Activated naive CD8-positive, alpha-beta T cell treated with anti-CD3 and anti-CD28 coated beads for 36 hours (primary cell): ENCODE data around the gene PPP1R3C. TPM values are rescaled to one million over a fixed set of nuclear protein-coding genes. Genes with fewer than 3 reads are reported as not detected.

Experiments
- DNase-seq: peaks from one replicate; pipeline ENCODE4 v3.0.0; 2021
- H3K27ac Mint-ChIP-seq: one replicate; pipeline ENCODE4 v1.8.0; 2022; ENCODE audit warnings: mild to moderate bottlenecking, moderate library complexity, mixed read lengths
- H3K27me3 Mint-ChIP-seq: one replicate; pipeline ENCODE4 v1.8.0; 2022; ENCODE audit warnings: mild to moderate bottlenecking, mixed read lengths
- H3K36me3 Mint-ChIP-seq: one replicate; pipeline ENCODE4 v1.8.0; 2021; ENCODE audit warnings: mild to moderate bottlenecking, mixed read lengths
- H3K4me1 Mint-ChIP-seq: one replicate; pipeline ENCODE4 v1.8.0; 2021; ENCODE audit warnings: mixed read lengths
- H3K4me3 Mint-ChIP-seq: one replicate; pipeline ENCODE4 v1.8.0; 2022; ENCODE audit warnings: mild to moderate bottlenecking, moderate library complexity, mixed read lengths
- H3K9me3 Mint-ChIP-seq: one replicate; pipeline ENCODE4 v1.8.0; 2022; ENCODE audit warnings: mixed read lengths
- total RNA-seq, 2 experiments: library from RNA; stranded (reverse); gene quantifications; one replicate each; pipeline ENCODE4 v1.2.3, GENCODE V29; 2021

The PPP1R3C gene
- total RNA-seq, 2 experiments from 2014 or later = 0.25 to 0.36 TPM

- H3K36me3 Mint-ChIP-seq = no peaks in the 10 kb centered on the region
- no peak for DNase-seq
These were observed 18.6 kb downstream of the PPP1R3C start for GRCh38 chr10:91614225-91614624.

GRCh38 chr10:91613411-91614187 lies 19.3 kb downstream of the PPP1R3C start:
- H3K36me3 Mint-ChIP-seq = no peaks in the 10 kb centered on the region
- DNase-seq = no peak
- no peak overlapping the region for H3K4me3 Mint-ChIP-seq
- no peak overlapping the region for H3K27ac Mint-ChIP-seq
- H3K27me3 Mint-ChIP-seq = peaks cover 12% of the 10 kb centered on the region
- H3K9me3 Mint-ChIP-seq = no peaks in the 10 kb centered on the region
- no peaks in the 10 kb centered on the region for H3K4me1 Mint-ChIP-seq

More at GRCh38 chr10:91614225-91614624, 18.6 kb downstream of the PPP1R3C start:
- Mint-ChIP-seq H3K27me3 (peaks cover 17% of the 10 kb centered on the region), H3K4me3 (no peak overlapping the region), H3K9me3 (no peaks in the 10 kb centered on the region), H3K27ac (no peak overlapping the region), H3K4me1 (no peaks in the 10 kb centered on the region)

- no peak overlapping the region for H3K27ac Mint-ChIP-seq
- no peaks in the 10 kb centered on the region for H3K4me1 Mint-ChIP-seq
- H3K27me3 Mint-ChIP-seq = peaks cover 5% of the 10 kb centered on the region
- no peak for DNase-seq
- peaks cover 4% of the 10 kb centered on the region for H3K9me3 Mint-ChIP-seq
- no peaks in the 10 kb centered on the region for H3K36me3 Mint-ChIP-seq
- no peak overlapping the region for H3K4me3 Mint-ChIP-seq
These were observed 22.0 kb downstream of the PPP1R3C start for GRCh38 chr10:91610919-91611318.

- no peak overlapping the region for H3K27ac Mint-ChIP-seq
- H3K36me3 Mint-ChIP-seq = no peaks in the 10 kb centered on the region
- peaks cover 9% of the 10 kb centered on the region for H3K9me3 Mint-ChIP-seq
- DNase-seq = no peak
- peaks cover 4% of the 10 kb centered on the region for H3K4me1 Mint-ChIP-seq
- H3K27me3 Mint-ChIP-seq = peaks cover 3% of the 10 kb centered on the region
- no peak overlapping the region for H3K4me3 Mint-ChIP-seq
These were observed 22.4 kb downstream of the PPP1R3C start for GRCh38 chr10:91610444-91610843.

- Mint-ChIP-seq H3K9me3 (peaks cover 9% of the 10 kb centered on the region), H3K27ac (no peak overlapping the region), H3K27me3 (peaks cover 6% of the 10 kb centered on the region), H3K4me3 (no peak overlapping the region), H3K36me3 (no peaks in the 10 kb centered on the region), H3K4me1 (peaks cover 7% of the 10 kb centered on the region)
- DNase-seq = no peak
These were observed 25.0 kb downstream of the PPP1R3C start for GRCh38 chr10:91607646-91608403.

GRCh38 chr10:91605968-91606367 lies 26.9 kb downstream of the PPP1R3C start:
- Mint-ChIP-seq H3K4me3 (no peak overlapping the region), H3K27me3 (peaks cover 9% of the 10 kb centered on the region), H3K27ac (no peak overlapping the region), H3K4me1 (peaks cover 7% of the 10 kb centered on the region), H3K36me3 (no peaks in the 10 kb centered on the region), H3K9me3 (peaks cover 9% of the 10 kb centered on the region)
- DNase-seq = no peak

- no peak for DNase-seq
- H3K27me3 Mint-ChIP-seq = peaks cover 17% of the 10 kb centered on the region
- H3K4me3 Mint-ChIP-seq = no peak overlapping the region
- peaks cover 9% of the 10 kb centered on the region for H3K9me3 Mint-ChIP-seq
- no peaks in the 10 kb centered on the region for H3K36me3 Mint-ChIP-seq
- no peak overlapping the region for H3K27ac Mint-ChIP-seq
- H3K4me1 Mint-ChIP-seq = peaks cover 7% of the 10 kb centered on the region
These were observed 28.0 kb downstream of the PPP1R3C start for GRCh38 chr10:91604553-91605534.

- Mint-ChIP-seq H3K36me3 (no peaks in the 10 kb centered on the region), H3K27me3 (peaks cover 17% of the 10 kb centered on the region), H3K4me3 (no peak overlapping the region), H3K9me3 (peaks cover 9% of the 10 kb centered on the region), H3K27ac (no peak overlapping the region), H3K4me1 (peaks cover 7% of the 10 kb centered on the region)
- DNase-seq = no peak
These were observed 28.9 kb downstream of the PPP1R3C start for GRCh38 chr10:91603931-91604331.

- Mint-ChIP-seq H3K27ac (no peak overlapping the region), H3K36me3 (no peaks in the 10 kb centered on the region), H3K27me3 (peaks cover 17% of the 10 kb centered on the region), H3K4me3 (no peak overlapping the region), H3K9me3 (peaks cover 9% of the 10 kb centered on the region), H3K4me1 (peaks cover 7% of the 10 kb centered on the region)
- no peak for DNase-seq
These were observed 29.9 kb downstream of the PPP1R3C start for GRCh38 chr10:91602868-91603568.

- Mint-ChIP-seq H3K36me3 (no peaks in the 10 kb centered on the region), H3K4me1 (peaks cover 7% of the 10 kb centered on the region), H3K27ac (no peak overlapping the region), H3K27me3 (peaks cover 17% of the 10 kb centered on the region), H3K4me3 (no peak overlapping the region), H3K9me3 (peaks cover 9% of the 10 kb centered on the region)
- no peak for DNase-seq
These were observed 30.4 kb downstream of the PPP1R3C start for GRCh38 chr10:91602449-91602848.

GRCh38 chr10:91601212-91601611 lies 31.7 kb downstream of the PPP1R3C start:
- Mint-ChIP-seq H3K4me1 (peaks cover 8% of the 10 kb centered on the region), H3K4me3 (no peak overlapping the region), H3K36me3 (no peaks in the 10 kb centered on the region), H3K9me3 (peaks cover 6% of the 10 kb centered on the region), H3K27me3 (peaks cover 17% of the 10 kb centered on the region), H3K27ac (no peak overlapping the region)
- no peak for DNase-seq

- Mint-ChIP-seq H3K27ac (no peak overlapping the region), H3K27me3 (peaks cover 11% of the 10 kb centered on the region), H3K36me3 (no peaks in the 10 kb centered on the region), H3K4me3 (no peak overlapping the region), H3K9me3 (no peaks in the 10 kb centered on the region), H3K4me1 (peaks cover 1% of the 10 kb centered on the region)
- no peak for DNase-seq
These were observed 34.5 kb downstream of the PPP1R3C start for GRCh38 chr10:91598211-91598977.

GRCh38 chr10:91597197-91597881 lies 35.5 kb downstream of the PPP1R3C start:
- Mint-ChIP-seq H3K4me3 (no peak overlapping the region), H3K4me1 (peaks cover 1% of the 10 kb centered on the region), H3K9me3 (no peaks in the 10 kb centered on the region), H3K27me3 (peaks cover 8% of the 10 kb centered on the region), H3K27ac (no peak overlapping the region), H3K36me3 (no peaks in the 10 kb centered on the region)
- DNase-seq = no peak
